GF-D8 (cell line): ENCODE results near the gene KRTAP21-2.
"Not testable (repeated sequence)": the region's sequence is repeated elsewhere in the genome, so short reads cannot be mapped to it uniquely, and the experiment has no call there.

Source experiments
- DNase-seq: peaks from one replicate; lab custom pipeline; 2025; lab: John Stamatoyannopoulos, UW

Gene KRTAP21-2

GRCh38 chr21:30747159-30747558 is at the start of gene KRTAP21-2:
Gene KRTAP21-2 (minus strand): TSS chr21:30747259. CDS start chr21:30747202, 57 bp downstream.
- no peak for DNase-seq

- no peak for DNase-seq
Observed at GRCh38 chr21:30793581-30794314, 46.7 kb upstream of the KRTAP21-2 start.

- DNase-seq = no peak
Observed at GRCh38 chr21:30779249-30779648, 32.2 kb upstream of the KRTAP21-2 start.

- DNase-seq = no peak
Observed at GRCh38 chr21:30769724-30770431, 22.8 kb upstream of the KRTAP21-2 start.

DNA sequence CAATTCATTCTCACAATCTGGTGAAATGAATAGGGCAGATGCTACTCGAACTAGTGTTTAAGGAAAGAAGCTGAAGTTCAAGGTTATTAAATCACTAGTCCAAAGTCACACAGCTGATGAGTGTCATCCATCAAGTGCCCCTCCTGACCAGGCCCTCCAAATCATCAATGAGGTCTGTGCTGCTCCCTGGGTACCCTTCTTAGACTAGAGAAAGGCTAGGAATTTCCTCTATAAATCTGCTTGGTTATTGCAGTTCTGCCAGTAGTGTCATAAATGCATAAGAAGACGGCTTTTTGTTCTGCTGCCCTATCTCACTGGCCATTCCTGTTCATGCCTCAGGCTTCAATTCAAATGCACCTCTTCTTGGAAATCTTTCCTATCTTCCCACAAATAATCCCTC is 13.7 kb upstream of the KRTAP21-2 start:
- no peak for DNase-seq

- no peak for DNase-seq
Observed at GRCh38 chr21:30758306-30758705, 11.2 kb upstream of the KRTAP21-2 start.

DNA sequence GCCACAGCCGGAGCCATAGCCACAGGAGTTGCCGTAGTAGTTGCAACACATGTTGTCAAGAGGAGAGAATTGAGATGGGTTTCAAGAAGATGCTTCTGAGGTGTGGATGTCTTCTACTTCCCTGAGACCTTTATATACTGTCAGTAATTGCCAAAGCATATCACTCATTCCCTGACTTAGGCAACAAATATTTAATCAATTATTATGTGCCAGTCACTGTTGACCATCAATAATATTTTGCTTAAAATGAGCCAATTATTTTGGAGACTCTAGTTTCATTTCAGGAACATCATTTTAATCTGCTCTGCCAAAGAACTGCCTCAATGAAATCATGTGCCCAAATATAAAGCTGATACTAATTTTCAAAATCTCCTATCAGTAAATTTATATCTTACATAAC is 8.3 kb upstream of the KRTAP21-2 start, which contains the start of gene KRTAP21-1:
TSS of gene KRTAP21-1 (minus strand) at position 101 of the 400 bp plus-strand sequence. CDS start at position 51, 50 bp downstream.
- not testable (repeated sequence) for DNase-seq

DNA sequence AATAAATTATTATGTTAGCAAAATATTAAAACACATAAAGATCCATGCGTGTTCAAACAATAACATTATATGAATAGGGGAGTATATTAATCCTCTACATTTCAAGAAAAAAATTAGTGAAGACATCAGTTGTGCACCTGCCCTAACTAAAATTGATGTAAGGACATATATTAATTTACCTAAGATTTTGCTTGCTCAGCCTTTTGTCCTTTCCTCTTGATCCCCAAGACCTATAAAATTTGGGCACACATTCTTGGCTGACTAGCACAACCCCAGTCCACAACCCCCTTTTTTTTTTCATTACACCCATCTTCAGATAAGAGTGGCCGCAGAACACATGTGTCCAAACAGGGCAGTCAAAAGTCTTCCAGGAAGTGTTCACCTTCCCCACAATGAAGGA is 6.6 kb downstream of the KRTAP21-2 start:
- no peak for DNase-seq

- no peak for DNase-seq
Observed at GRCh38 chr21:30733026-30733425, 14.0 kb downstream of the KRTAP21-2 start.

DNA sequence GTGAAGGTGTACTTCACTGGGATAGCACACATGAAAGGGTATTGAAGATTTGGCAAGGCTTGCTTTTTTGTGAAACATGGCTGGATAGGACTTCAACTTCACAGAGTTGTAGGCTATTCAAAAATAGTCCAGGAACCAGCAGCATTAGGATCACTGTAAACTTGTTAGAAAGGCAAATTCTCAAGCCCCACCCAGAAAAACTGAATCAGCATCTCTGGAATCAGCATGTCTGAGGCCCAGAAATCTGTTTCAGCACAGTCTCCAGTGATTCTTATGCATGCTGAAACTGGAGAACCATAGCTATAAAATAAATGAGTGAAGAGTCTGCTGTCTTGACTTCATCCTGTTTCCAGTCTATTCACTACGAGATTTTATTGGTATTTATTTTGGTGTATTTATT is 20.3 kb downstream of the KRTAP21-2 start:
- no peak for DNase-seq

GRCh38 chr21:30719401-30719800 is 27.7 kb downstream of the KRTAP21-2 start:
- DNase-seq = no peak

DNA sequence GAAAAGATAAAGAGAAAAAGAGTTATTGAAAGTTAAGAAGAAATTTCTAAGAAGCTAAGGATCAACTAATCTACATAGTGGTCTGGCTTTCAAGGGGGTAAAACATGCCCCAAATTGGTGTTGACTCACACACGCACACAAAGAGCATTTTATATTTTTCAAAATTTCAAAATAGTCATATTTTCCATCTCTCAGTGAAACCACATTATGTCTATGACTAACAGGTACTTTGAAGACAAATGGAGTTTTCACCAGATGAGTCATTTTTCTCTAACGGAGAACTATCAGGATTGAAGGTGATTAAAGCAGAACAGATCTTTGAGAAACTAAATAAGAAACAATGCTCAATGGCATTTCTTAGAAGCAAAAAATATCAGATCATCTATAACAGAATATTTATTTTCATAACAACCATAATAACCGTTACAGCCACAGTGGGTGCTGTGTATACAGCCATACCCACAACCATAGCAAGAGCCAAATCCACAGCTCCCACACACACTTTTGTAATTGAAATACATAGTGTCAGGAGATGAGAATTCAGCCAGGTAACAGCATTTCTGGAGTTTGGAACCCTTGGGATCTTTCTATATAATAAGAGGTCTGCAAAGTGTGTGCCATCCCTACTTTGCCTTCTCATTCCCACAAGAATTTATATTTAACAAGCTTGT is 28.7 kb downstream of the KRTAP21-2 start, which contains the start of gene KRTAP21-3:
TSS of gene KRTAP21-3 (minus strand) at position 539 of the 671 bp plus-strand sequence. CDS start at position 521, 18 bp downstream.
- no peak for DNase-seq

- DNase-seq = no peak
Observed at GRCh38 chr21:30717105-30717504, 30.0 kb downstream of the KRTAP21-2 start.

- DNase-seq = no peak
Observed at GRCh38 chr21:30714946-30715345, 32.1 kb downstream of the KRTAP21-2 start.

- DNase-seq = no peak
Observed at GRCh38 chr21:30714456-30714855, 32.6 kb downstream of the KRTAP21-2 start.

- no peak for DNase-seq
Observed at GRCh38 chr21:30713766-30714165, 33.3 kb downstream of the KRTAP21-2 start.

- DNase-seq = no peak
Observed at GRCh38 chr21:30710499-30710898, 36.6 kb downstream of the KRTAP21-2 start.

- no peak for DNase-seq
Observed at GRCh38 chr21:30707409-30707808, 39.6 kb downstream of the KRTAP21-2 start.
